Mesodermal cell (in vitro differentiated cells): ENCODE data around the gene MTNR1A.

Experiments
- H3K27ac ChIP-seq: 2 replicates; pipeline ENCODE4 v1.7.0; 2013; ENCODE audit warnings: mild to moderate bottlenecking, low read depth, low read length, moderate library complexity; ENCODE audit not compliant: severe bottlenecking
- H3K36me3 ChIP-seq: 2 replicates; pipeline ENCODE4 v1.7.1; 2013; ENCODE audit warnings: mild to moderate bottlenecking, low read length, moderate library complexity; ENCODE audit not compliant: control insufficient read depth, insufficient read depth
- H3K4me1 ChIP-seq: one replicate; pipeline ENCODE4 v1.7.1; 2013; ENCODE audit warnings: mild to moderate bottlenecking, low read length; ENCODE audit not compliant: insufficient read depth, control insufficient read depth, poor library complexity, severe bottlenecking
- H3K4me3 ChIP-seq: 2 replicates; pipeline ENCODE4 v1.7.0; 2013; ENCODE audit warnings: low read length, control low read depth, mild to moderate bottlenecking; ENCODE audit not compliant: insufficient read depth, poor library complexity, severe bottlenecking; ENCODE audit errors: extremely low read depth
- H3K9me3 ChIP-seq: 2 replicates; pipeline ENCODE4 v1.7.1; 2013; ENCODE audit warnings: mild to moderate bottlenecking, low read length, moderate library complexity; ENCODE audit not compliant: control insufficient read depth
- WGBS, 2 experiments: methylation state at CpG; one replicate each; pipeline ENCODE4 v1.1.5; 2013; ENCODE audit warnings: missing lambda C conversion rate in 2 of 2; ENCODE audit not compliant: insufficient coverage in 2 of 2; 5-methylcytosine and 5-hydroxymethylcytosine counted together

Gene MTNR1A

DNA sequence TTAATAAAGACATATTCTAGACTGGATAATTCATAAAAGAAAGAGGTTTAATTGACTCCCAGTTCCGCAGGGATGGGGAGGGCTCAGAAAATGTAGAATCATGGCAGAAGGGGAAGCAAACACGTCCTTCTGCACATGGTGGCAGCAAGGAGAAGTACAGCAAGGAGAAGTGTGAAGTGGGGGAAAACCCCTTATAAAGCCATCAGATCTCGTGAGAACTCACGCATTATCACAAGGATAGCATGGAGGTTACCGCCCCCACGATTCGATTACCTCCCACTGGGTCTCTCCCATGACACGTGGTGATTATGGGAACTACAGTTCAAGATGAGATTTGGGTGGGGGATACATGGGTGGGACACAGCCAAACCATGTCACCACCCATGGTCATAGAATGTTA lies 58.3 kb downstream of the MTNR1A start:
- H3K4me1 ChIP-seq, result no peaks in the 10 kb centered on the region
- no peaks in the 10 kb centered on the region for H3K9me3 ChIP-seq
- no peaks in the 10 kb centered on the region for H3K36me3 ChIP-seq
- H3K27ac ChIP-seq, result no peak overlapping the region
- H3K4me3 ChIP-seq, result no peak overlapping the region
- WGBS, 2 experiments, result 70 to 89% methylated on average over 2 to 6 of the region's 8 CpGs

DNA sequence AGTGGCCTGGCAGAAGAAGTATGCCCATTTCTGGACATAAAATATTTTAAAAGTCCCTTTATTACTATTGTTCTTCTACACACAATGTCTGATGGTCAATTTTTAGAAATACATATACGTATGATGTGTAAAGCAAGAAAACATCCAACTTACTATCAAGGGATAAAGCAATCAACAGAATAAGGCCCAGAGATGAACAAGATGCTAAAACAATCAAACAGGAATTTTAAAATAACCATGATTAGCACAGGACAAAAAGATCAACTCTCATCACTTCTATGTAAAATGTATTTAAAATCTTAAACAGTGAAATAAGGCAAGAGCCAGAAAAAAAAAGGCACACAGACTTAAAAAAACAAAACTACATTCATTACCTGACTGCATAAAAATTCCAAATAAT lies 60.9 kb downstream of the MTNR1A start:
- no peak overlapping the region for H3K27ac ChIP-seq
- H3K36me3 ChIP-seq, result no peaks in the 10 kb centered on the region
- no peaks in the 10 kb centered on the region for H3K4me1 ChIP-seq
- peaks cover 10% of the 10 kb centered on the region for H3K9me3 ChIP-seq
- no peak overlapping the region for H3K4me3 ChIP-seq
- WGBS, 2 experiments, result no CpG with 5 or more reads among the region's 1 CpG

DNA sequence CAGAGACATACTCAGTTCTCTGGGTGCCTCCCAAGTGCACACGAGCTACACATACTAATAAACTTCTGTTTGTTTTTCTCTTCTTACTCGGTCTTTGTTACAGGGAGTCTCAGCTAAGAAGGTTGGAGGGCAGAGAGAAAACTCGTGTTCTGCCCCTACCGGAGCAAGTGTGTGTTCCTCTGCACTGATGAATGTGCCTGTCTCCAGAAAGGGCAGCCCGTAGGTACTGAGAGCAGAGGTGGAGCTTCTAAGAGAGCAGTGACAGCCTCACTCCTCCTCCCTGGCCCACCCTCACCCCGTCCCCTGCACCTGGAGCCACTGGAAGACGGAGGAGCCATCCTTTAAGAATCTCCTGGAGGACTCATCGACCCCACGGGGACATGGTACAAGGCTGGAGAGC lies 67.6 kb downstream of the MTNR1A start:
- 70 to 77% methylated on average over 2 to 5 of the region's 9 CpGs for WGBS, 2 experiments
- Histone ChIP-seq H3K9me3 (peaks cover 15% of the 10 kb centered on the region), H3K4me1 (no peaks in the 10 kb centered on the region), H3K36me3 (no peaks in the 10 kb centered on the region), H3K27ac (no peak overlapping the region), H3K4me3 (no peak overlapping the region)

DNA sequence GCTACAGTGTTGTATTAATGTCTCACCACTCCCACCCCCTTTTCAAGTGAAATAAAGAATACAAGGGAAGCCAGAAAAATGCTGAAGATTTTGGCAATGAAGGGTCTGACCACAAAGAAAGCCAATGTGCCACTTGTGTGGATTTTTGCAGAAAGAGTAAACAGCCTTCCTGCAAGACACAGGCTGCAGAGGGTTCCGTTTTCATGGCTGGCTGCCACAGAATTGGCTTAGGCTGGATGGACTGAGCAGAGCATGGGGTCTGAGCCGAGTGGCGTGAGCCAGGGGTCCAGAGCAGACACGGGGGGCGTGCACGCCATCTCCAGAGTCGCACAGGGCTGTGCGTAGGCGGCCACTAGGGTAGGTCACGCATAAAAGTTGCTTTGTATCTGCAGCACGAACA lies 69.2 kb downstream of the MTNR1A start:
- WGBS, 2 experiments, result 57 to 64% methylated on average over 11 of the region's 11 CpGs
- H3K9me3 ChIP-seq, result peaks cover 15% of the 10 kb centered on the region
- peak overlapping the region; percentile 14 for H3K4me3 ChIP-seq
- no peak overlapping the region for H3K27ac ChIP-seq
- H3K36me3 ChIP-seq, result no peaks in the 10 kb centered on the region
- H3K4me1 ChIP-seq, result no peaks in the 10 kb centered on the region

DNA sequence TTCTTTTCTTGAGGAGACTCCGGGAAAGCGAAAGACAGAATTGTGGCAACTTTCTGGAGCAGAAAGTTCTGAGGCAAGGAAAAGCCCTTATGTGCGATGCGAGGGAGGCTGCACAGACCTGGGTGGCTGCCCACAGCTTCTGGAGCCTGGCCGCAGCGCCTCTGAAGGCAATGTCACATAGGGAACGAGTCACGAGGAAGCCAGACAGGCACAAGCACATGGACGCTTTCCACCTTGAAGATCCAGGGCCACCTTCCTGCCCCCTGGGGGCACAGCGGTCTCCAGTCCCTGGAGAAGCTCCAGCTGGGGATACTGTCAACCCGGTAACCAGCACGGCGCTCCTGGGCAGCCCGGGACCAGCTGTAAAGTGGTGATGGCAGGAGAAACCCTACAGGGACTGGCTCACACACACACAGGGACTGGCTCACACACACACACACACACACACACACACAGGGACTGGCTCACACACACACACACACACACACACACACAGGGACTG lies 69.8 kb downstream of the MTNR1A start:
- Histone ChIP-seq H3K9me3 (peaks cover 15% of the 10 kb centered on the region), H3K27ac (peak overlapping the region; percentile 64), H3K36me3 (no peaks in the 10 kb centered on the region), H3K4me3 (peak overlapping the region; percentile 14), H3K4me1 (no peaks in the 10 kb centered on the region)
- WGBS, 2 experiments, result 10 to 13% methylated on average over 9 to 11 of the region's 14 CpGs

DNA sequence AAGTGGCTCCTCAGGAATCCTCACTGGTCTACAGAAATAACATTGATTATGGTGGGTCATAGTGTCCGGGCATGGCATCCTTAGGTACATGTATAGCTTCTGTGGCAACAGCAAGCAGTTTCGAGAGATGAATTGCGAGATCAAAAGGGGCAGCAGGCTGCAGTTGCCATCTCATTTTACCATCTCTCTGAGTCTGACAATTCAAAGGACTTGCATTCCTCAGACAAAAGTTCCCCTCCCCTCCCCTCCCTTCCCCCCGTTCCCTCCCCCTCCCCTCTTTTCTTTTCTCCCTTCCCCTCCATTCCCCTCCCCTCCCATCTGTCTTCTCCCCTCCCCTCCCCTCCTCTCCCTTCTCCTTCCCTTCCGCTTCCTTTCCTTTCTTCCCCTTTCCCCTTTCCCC lies 70.2 kb downstream of the MTNR1A start:
- WGBS, 2 experiments, result 35 to 68% methylated on average over 2 to 3 of the region's 5 CpGs
- Histone ChIP-seq H3K36me3 (no peaks in the 10 kb centered on the region), H3K4me1 (no peaks in the 10 kb centered on the region), H3K9me3 (peaks cover 11% of the 10 kb centered on the region), H3K4me3 (peak overlapping the region; percentile 14), H3K27ac (peak overlapping the region; percentile 64)

DNA sequence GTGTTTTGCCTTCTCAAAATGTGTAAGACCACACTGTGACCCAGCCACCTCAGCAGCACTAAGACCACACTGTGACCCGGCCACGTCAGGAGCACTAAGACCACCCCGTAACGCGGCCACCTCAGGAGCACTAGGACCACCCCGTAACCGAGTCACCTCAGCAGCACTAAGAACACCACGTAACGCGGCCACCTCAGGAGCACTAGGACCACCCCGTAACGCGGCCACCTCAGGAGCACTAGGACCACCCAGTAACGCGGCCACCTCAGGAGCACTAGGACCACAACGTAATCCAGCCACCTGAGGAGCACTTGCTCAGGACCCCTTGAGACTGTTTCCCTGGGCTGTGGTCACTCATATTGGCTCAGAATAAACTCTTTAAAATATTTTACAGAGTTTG lies 71.7 kb downstream of the MTNR1A start:
- Histone ChIP-seq H3K4me3 (no peak overlapping the region), H3K27ac (no peak overlapping the region), H3K9me3 (no peaks in the 10 kb centered on the region), H3K36me3 (no peaks in the 10 kb centered on the region), H3K4me1 (no peaks in the 10 kb centered on the region)
- WGBS, 2 experiments, result 99 to 100% methylated on average over 14 to 16 of the region's 16 CpGs
